ENCODE measurements around the gene OR8B4.
"Not testable (repeated sequence)": the region's sequence is repeated elsewhere in the genome, so short reads cannot be mapped to it uniquely, and the experiment has no call there.

OR8B4 gene

DNA sequence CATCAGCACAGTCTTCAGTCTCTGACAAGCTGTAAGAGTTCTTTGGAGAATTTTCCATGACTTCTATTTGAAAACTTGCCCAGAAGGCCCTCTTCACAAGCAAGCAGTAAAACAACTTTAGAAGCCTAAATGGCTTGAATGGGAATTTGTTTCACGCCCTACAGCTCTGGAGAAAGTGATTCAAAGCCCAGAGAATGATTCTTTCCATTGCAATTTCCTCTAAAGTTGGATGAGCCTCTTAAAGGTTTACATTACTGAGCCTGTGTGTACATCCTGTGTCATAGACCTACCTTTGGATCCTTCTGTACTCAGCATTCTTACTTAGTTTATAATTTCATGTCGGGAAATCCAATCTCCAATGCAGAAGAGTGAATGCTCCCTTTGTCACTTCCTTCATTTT is 19.1 kb downstream of the OR8B4 start:
- DNase-seq (ENCODE audit: low spot score): no peak

DNA sequence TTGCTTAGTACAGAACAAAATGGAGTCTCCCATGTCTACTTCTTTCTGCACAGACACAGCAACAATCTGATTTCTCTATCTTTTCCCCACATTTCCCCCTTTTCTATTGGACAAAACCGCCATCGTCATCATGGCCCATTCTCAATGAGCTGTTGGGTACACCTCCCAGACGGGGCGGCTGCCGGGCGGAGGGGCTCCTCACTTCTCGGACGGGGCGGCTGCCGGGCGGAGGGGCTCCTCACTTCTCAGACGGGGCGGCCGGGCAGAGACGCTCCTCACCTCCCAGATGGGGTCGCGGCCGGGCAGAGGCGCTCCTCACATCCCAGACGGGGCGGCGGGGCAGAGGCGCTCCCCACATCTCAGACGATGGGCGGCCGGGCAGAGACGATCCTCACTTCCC is 21.5 kb downstream of the OR8B4 start:
- DNase-seq (ENCODE audit: low spot score): not testable (repeated sequence)

DNA sequence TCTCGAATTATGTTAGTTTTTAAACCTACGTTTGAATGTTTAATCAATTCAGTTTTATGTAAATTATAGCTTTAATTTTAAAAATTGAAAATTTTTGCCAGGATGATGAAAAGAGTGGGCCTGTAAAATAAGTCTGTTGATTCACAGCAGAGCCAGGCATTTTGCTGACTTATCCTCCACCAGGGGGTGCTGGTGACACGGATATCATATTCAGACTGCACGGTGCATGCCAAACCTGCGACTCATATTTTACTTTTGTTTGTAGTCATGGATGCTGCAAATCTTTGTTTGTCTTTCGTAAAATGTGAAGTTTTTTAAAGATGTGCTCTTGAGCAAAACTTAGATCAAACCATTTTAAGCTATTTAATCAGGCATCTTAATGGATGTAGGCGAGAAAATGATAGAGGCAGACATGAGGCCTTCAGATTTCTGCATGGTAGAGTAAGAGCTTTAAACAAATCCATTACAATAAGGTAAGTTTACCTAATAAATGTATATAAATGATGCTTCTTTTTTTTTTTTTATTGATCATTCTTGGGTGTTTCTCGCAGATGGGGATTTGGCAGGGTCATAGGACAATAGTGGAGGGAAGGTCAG is 22.2 kb downstream of the OR8B4 start:
- peak; percentile 83 for DNase-seq (ENCODE audit: low spot score)

DNA sequence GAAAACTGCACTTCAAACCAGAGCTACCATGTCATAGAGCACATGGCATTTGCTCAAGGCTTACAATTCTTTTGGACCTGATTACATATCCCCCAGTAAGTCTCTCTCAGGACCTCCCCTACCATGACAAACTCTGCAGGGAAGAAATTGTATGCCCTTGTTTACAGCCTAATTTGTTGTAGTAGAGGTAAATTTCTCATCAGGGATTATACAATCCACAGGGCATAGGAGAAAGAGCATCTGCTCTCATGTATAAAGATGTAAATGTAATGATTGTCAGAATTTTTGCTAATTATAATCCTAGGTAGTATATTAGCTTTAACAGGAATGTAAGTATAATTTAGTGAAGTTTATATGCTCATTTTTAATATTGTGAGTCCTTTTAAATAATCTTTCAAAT is 25.7 kb downstream of the OR8B4 start, which contains the start of gene OR8B3:
TSS of gene OR8B3 (minus strand) at position 101 of the 400 bp plus-strand sequence. CDS start 1,673 bp downstream, outside the sequence.
- no peak for DNase-seq (ENCODE audit: low spot score)

DNA sequence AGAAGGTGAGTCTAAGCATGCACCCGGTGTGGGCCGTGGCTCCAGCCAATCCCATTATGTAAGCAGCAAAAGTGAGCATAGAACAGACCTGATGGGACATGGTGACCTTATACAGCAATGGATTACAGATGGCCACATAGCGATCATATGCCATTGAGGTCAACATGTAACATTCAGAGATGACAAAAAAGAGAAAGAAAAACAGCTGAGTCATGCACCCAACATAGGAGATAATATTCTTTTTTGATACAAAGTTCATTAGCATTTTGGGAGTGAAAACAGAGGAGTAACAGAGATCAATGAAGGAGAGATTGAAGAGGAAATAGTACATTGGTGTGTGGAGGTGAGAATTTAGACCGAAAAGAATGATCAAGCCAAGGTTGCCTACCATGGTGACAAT is 27.8 kb downstream of the OR8B4 start:
- DNase-seq (ENCODE audit: low spot score): not testable (repeated sequence)

DNA sequence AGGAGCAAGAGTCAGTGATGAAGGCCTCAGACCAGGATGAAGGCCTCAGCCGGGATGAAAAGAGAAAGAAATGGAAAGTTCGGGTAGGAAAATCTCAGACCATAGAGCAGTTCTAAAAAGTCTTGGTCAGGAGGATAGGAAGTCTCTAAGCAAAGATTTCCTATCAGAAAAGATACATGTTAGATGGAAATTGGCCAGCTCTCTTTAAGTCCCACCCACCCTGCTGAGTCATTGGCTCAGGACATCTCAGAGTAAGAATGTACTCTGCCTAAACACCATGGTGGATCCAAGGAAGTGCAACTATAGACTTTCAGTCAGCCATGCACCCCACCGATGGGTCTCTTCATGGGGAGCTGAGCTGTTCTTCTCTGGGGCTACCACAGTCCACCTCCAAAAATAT is 30.3 kb downstream of the OR8B4 start:
- no peak for DNase-seq (ENCODE audit: low spot score)

DNA sequence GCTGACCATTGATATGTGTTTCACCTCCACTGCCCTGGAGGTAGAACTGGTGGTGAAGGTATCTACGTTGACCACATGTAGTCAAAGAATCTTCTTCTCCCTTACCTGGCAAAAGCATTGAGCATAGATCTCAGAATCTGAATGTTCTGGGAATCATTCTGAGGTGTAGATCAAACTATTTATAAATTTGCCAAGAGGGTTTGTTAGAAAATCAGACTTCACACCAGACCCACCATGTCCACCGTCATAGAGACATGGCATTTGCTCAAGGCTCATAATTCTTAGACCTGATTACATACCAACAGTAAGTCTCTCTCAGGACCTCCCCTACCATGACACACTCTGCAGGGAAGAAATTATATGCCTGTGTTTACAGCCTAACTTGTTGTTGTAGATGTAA is 40.3 kb downstream of the OR8B4 start, which contains the start of gene OR8B2:
TSS of gene OR8B2 (minus strand) at position 101 of the 400 bp plus-strand sequence. CDS start 1,156 bp downstream, outside the sequence.
- DNase-seq (ENCODE audit: low spot score): no peak

- not testable (repeated sequence) for DNase-seq (ENCODE audit: low spot score)
Observed at GRCh38 chr11:124382857-124383256, 41.8 kb downstream of the OR8B4 start.

DNA sequence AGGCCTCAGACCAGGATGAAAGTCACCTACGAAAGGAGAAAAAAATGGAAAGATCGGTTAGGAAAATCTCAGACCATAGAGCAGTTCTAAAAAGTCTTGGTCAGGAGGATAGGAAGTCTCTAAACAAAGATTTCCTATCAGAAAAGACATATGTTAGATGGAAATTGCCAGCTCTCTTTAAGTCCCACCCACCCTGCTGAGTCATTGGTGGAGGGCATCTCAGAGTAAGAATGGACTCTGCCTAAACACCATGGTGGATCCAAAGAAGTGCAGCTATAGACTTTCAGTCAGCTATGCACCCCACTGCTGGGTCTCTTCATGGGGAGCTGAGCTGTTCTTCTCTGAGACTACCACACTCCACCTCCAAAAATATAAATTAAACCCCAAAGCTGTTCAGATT is 44.1 kb downstream of the OR8B4 start:
- no peak for DNase-seq (ENCODE audit: low spot score)

GRCh38 chr11:124376280-124376679 is 48.4 kb downstream of the OR8B4 start:
- no peak for DNase-seq (ENCODE audit: low spot score)
